IMR-90 (cell line): ENCODE results near the gene ZNF738. TPM values are rescaled to one million over a fixed set of nuclear protein-coding genes. Genes with fewer than 3 reads are reported as not detected.

Experiments used
- ATAC-seq: fragments of 200-7000 bp; cut with Tn5 transposase; 2 replicates; pipeline ENCODE4 v1.9.1; 2020; ENCODE audit warnings: low read depth, mild to moderate bottlenecking, moderate library complexity
- BruUV-seq: library from RNA; stranded (reverse); fragments of 400-500 nt; replicated peaks from 2 replicates; lab custom pipeline; 2021; lab: Mats Ljungman, UMichigan
- CTCF ChIA-PET: fragments of 300-600 bp; formaldehyde crosslinking; extraction: SDS; loops from one replicate; lab custom pipeline; 2021; ENCODE audit warnings: antibody characterized with exemption; lab: Yijun Ruan, JAX
- POLR2A ChIA-PET: fragments of 300-600 bp; sonication (Branson Sonifier 250); formaldehyde crosslinking; loops from one replicate; lab custom pipeline; 2022; ENCODE audit warnings: antibody characterized with exemption; ENCODE audit not compliant: unreplicated experiment; lab: Charles Lee
- DNase-seq: peaks from one replicate; pipeline ENCODE4 v3.0.0; 2013
- H2AFZ ChIP-seq: replicated peaks from 2 replicates; pipeline ENCODE3; 2013; ENCODE audit warnings: low read length, mild to moderate bottlenecking; ENCODE audit not compliant: poor library complexity
- H2AK5ac ChIP-seq: 2 replicates; pipeline ENCODE4 v1.6.1; 2013; ENCODE audit warnings: low read depth, low read length, inconsistent platforms
- H2AK9ac ChIP-seq: replicated peaks from 2 replicates; pipeline ENCODE3; 2013; ENCODE audit warnings: mild to moderate bottlenecking, low read depth, low read length, moderate library complexity; ENCODE audit not compliant: poor library complexity
- H2BK120ac ChIP-seq: 2 replicates; pipeline ENCODE4 v1.6.1; 2013; ENCODE audit warnings: low read depth, low read length, inconsistent platforms
- H2BK15ac ChIP-seq: 3 replicates; pipeline ENCODE4 v1.6.1; 2013; ENCODE audit warnings: low read depth, low read length, inconsistent platforms
- H2BK20ac ChIP-seq: 2 replicates; pipeline ENCODE4 v1.6.1; 2013; ENCODE audit warnings: low read depth, mild to moderate bottlenecking, inconsistent platforms, low read length, moderate library complexity
- H2BK5ac ChIP-seq: 2 replicates; pipeline ENCODE4 v1.6.1; 2013; ENCODE audit warnings: mild to moderate bottlenecking, low read depth, low read length, inconsistent platforms; ENCODE audit not compliant: poor library complexity, severe bottlenecking
- H3K14ac ChIP-seq: replicated peaks from 2 replicates; pipeline ENCODE4 v1.6.1; 2013; ENCODE audit warnings: low read depth, low read length, inconsistent platforms
- H3K18ac ChIP-seq: 2 replicates; pipeline ENCODE4 v1.6.1; 2013; ENCODE audit warnings: low read depth, low read length, control low read depth
- H3K23ac ChIP-seq: 2 replicates; pipeline ENCODE4 v1.6.1; 2013; ENCODE audit warnings: low read depth, low read length, inconsistent platforms
- H3K27ac ChIP-seq: 2 replicates; pipeline ENCODE4 v1.5.1; 2013; ENCODE audit warnings: mild to moderate bottlenecking, control low read depth, low read length; ENCODE audit not compliant: insufficient read depth
- H3K27me3 ChIP-seq: 2 replicates; pipeline ENCODE4 v1.6.1; 2013; ENCODE audit warnings: low read length; ENCODE audit not compliant: control insufficient read depth, insufficient read depth
- H3K36me3 ChIP-seq: 2 replicates; pipeline ENCODE4 v1.6.1; 2013; ENCODE audit warnings: low read length, mixed read lengths; ENCODE audit not compliant: control insufficient read depth, insufficient read depth
- H3K4ac ChIP-seq: 2 replicates; pipeline ENCODE4 v1.6.1; 2013; ENCODE audit warnings: low read depth, low read length, inconsistent platforms
- H3K4me1 ChIP-seq: 2 replicates; pipeline ENCODE4 v1.6.1; 2013; ENCODE audit warnings: low read length, mixed read lengths; ENCODE audit not compliant: control insufficient read depth, insufficient read depth
- H3K4me2 ChIP-seq: 2 replicates; pipeline ENCODE4 v1.6.1; 2013; ENCODE audit warnings: low read depth, mild to moderate bottlenecking, control low read depth, low read length, moderate library complexity
- H3K4me3 ChIP-seq: 2 replicates; pipeline ENCODE4 v1.5.1; 2013; ENCODE audit warnings: low read depth, mild to moderate bottlenecking, control low read depth, low read length, moderate library complexity; ENCODE audit not compliant: insufficient read depth
- H3K56ac ChIP-seq: 2 replicates; pipeline ENCODE4 v1.6.1; 2013; ENCODE audit warnings: low read length, inconsistent platforms; ENCODE audit not compliant: insufficient read depth; ENCODE audit errors: extremely low read depth
- H3K79me1 ChIP-seq, 2 experiments: 2 replicates each; pipeline ENCODE4 v1.6.1; 2013; ENCODE audit warnings: low read length in 2 of 2, inconsistent platforms in 1 of 2, low read depth in 1 of 2
- H3K9ac ChIP-seq: 2 replicates; pipeline ENCODE4 v1.6.1; 2013; ENCODE audit warnings: low read depth, low read length, control low read depth
- H3K9me1 ChIP-seq: 2 replicates; pipeline ENCODE4 v1.6.1; 2013; ENCODE audit warnings: low read length, inconsistent platforms; ENCODE audit not compliant: insufficient read depth
- H3K9me3 ChIP-seq: 2 replicates; pipeline ENCODE4 v1.6.1; 2013; ENCODE audit warnings: low read length; ENCODE audit not compliant: control insufficient read depth, insufficient read depth
- H4K20me1 ChIP-seq: 2 replicates; pipeline ENCODE4 v1.6.1; 2013; ENCODE audit warnings: low read length, inconsistent platforms; ENCODE audit not compliant: insufficient read depth
- H4K5ac ChIP-seq: 2 replicates; pipeline ENCODE4 v1.6.1; 2013; ENCODE audit warnings: mild to moderate bottlenecking, low read depth, low read length, control low read depth
- H4K8ac ChIP-seq, 2 experiments: 2 replicates each; pipeline ENCODE4 v1.6.1; 2013; ENCODE audit warnings: low read depth in 2 of 2, low read length in 2 of 2, control low read depth in 1 of 2, inconsistent platforms in 1 of 2
- H4K91ac ChIP-seq: 2 replicates; pipeline ENCODE4 v1.6.1; 2013; ENCODE audit warnings: low read depth, low read length, inconsistent platforms; ENCODE audit not compliant: insufficient read depth
- POLR2A ChIP-seq: IDR thresholded peaks from 2 replicates; pipeline ENCODE4 v1.6.1; 2012; ENCODE audit warnings: mild to moderate bottlenecking, low read depth, low read length
- WGBS, 2 experiments: methylation state at CpG; one replicate each; pipeline versions ENCODE4 v1.1.5 to v1.1.7; 2013; ENCODE audit warnings: missing lambda C conversion rate in 2 of 2; ENCODE audit not compliant: insufficient read length in 1 of 2; ENCODE audit errors: extremely low coverage in 2 of 2; 5-methylcytosine and 5-hydroxymethylcytosine counted together
- dilution Hi-C: fragments of 300-500 bp; cut with HindIII; formaldehyde crosslinking; loops from one replicate; pipeline ENCODE4 v1.14.3; 2018; ENCODE audit warnings: low sequenced_read_pairs; ENCODE audit not compliant: unreplicated experiment
- in situ Hi-C: fragments of 300-500 bp; cut with MboI; formaldehyde crosslinking; loops from 3 replicates; pipeline ENCODE4 v1.14.3; 2019; ENCODE audit warnings: low sequenced_read_pairs, inconsistent platforms, mixed read lengths
- intact Hi-C: fragments of 100-400 bp; cut with micrococcal nuclease; formaldehyde crosslinking; loops from 2 replicates; pipeline ENCODE4 v1.10.0; 2022
- polyA plus RNA-seq, 3 experiments: library from polyadenylated mRNA; depleted of rRNA; stranded (reverse); fragments of >200 nt; gene quantifications; 2 replicates each; pipeline ENCODE4 v1.2.3, GENCODE V29; 2012; ENCODE audit warnings: low replicate concordance in 1 of 3
- total RNA-seq: library from RNA; depleted of rRNA; stranded (reverse); fragments of >200 nt; gene quantifications from 2 replicates; pipeline ENCODE4 v1.2.3, GENCODE V29; 2012
- TF ChIP-seq, protein P1 (sequence below): fragments of 150-350 bp; IDR thresholded peaks from 2 replicates; pipeline ENCODE4 v1.6.1; 2016; ENCODE audit warnings: low read depth, mild to moderate bottlenecking, low read length, moderate library complexity, borderline replicate concordance

ZNF738 gene
- total and polyA plus RNA-seq, 2 of the 4 experiments (the other 2 are of a cell fraction): 2.7 to 7.3 TPM

DNA sequence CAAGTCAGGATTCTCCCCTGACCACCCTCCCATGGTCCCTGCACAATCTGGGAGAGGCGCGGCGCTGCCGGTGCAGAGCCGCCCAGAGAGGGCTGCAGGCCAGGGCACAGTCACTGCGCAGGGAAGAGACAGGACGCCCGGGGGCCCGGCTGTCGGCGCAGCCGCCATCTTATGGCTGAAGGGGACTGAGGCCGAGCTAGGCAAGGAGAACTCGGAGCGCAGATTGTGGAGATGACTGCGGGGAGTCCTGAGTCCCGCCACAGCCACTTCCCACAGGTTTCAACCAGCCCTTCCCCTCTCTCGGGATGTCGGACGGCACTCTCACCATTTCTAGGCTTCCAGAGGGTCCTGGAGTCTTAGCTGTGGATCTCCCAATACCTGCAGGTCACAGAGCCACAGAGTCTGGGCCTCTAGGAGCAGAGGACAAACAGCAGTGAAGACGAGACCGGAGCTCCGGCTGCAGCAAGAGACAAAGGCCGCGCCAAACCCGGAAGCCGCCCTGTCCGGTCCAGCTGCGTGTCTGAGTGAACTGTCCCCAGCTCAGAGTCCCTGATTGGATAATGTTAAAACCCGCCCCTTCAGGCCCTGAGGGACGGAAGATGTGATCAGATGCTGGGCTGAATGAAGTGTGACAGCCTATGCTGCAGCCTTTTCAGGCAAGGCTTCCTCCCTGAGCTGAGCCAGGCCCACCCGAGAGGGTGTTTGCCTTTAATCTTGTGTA lies 29.8 kb upstream of the ZNF738 start, which contains the start of gene ZNF708:
ZNF708 (minus strand) TSS at position 526 of the 721 bp plus-strand sequence; CDS start at position 328, 198 bp downstream.
- DNase-seq (peak; percentile 90), ATAC-seq (peak; percentile 100)
- H3K9ac ChIP-seq: peak within 1 kb of the TSS; percentile 98
- intact Hi-C loops (loop anchor here (1.0 kb wide), 1 partner anchor 29 kb away; the partner anchor contains the start of gene ZNF738), dilution Hi-C loops (no loop called here), in situ Hi-C loops (no loop called here)
- H3K4ac ChIP-seq: peak within 1 kb of the TSS; percentile 90
- H3K14ac ChIP-seq: peak within 1 kb of the TSS; percentile 98
- peak within 1 kb of the TSS; percentile 73; the same call in 1 of the 2 replicates for H3K18ac ChIP-seq
- H2BK120ac ChIP-seq: peak within 1 kb of the TSS; percentile 50
- peak within 1 kb of the TSS; percentile 82 for H2BK5ac ChIP-seq
- H2BK20ac ChIP-seq: no peak within 1 kb of the TSS
- H2AFZ ChIP-seq: peak within 1 kb of the TSS; percentile 95
- H3K4me1 ChIP-seq: peaks cover 2% of the 10 kb centered on the region; the same call in 1 of the 2 replicates
- no peak within 1 kb of the TSS for H2BK15ac ChIP-seq
- H2AK9ac ChIP-seq: peak within 1 kb of the TSS; percentile 90
- WGBS, 2 experiments: 0% methylated on average over 18 of the region's 32 CpGs; no CpG with 5 or more reads in 1 of the 2 experiments
- H3K9me3 ChIP-seq: no peaks in the 10 kb centered on the region
- H3K9me1 ChIP-seq: no peaks in the 10 kb centered on the region
- H3K36me3 ChIP-seq: peaks cover 6% of the 10 kb centered on the region
- H3K79me1 ChIP-seq: peaks cover 0 to 9% of the 10 kb centered on the region in 2 experiments; a peak in 3 of 4 replicates
- TF ChIP-seq POLR2A: peak; percentile 88
- TF ChIP-seq, protein P1, sequence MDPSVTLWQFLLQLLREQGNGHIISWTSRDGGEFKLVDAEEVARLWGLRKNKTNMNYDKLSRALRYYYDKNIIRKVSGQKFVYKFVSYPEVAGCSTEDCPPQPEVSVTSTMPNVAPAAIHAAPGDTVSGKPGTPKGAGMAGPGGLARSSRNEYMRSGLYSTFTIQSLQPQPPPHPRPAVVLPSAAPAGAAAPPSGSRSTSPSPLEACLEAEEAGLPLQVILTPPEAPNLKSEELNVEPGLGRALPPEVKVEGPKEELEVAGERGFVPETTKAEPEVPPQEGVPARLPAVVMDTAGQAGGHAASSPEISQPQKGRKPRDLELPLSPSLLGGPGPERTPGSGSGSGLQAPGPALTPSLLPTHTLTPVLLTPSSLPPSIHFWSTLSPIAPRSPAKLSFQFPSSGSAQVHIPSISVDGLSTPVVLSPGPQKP: no peak
- H3K27ac ChIP-seq: peak within 1 kb of the TSS; percentile 94
- ChIA-PET POLR2A (interaction anchor here (0.9 kb wide), 2 partner anchors 9 to 28 kb away, joined by 3 to 4 read pairs; no protein-coding TSS in a partner anchor), CTCF (interaction anchor here (1.0 kb wide), 1 partner anchor 30 kb away, joined by 3 read pairs; no protein-coding TSS in a partner anchor)
- peak within 1 kb of the TSS; percentile 94 for H4K5ac ChIP-seq
- BruUV-seq: no TSS peak
- peak within 1 kb of the TSS; percentile 90 for H3K23ac ChIP-seq
- H3K4me2 ChIP-seq: peak within 1 kb of the TSS; percentile 95
- H2AK5ac ChIP-seq: 0 out of 2 replicates have a peak within 1 kb of the TSS, but pooled peaks have one; percentile 30
- H4K8ac ChIP-seq: peak within 1 kb of the TSS; percentile 85
- H3K4me3 ChIP-seq: peak within 1 kb of the TSS; percentile 86
- H4K91ac ChIP-seq: peak within 1 kb of the TSS; percentile 86
- H3K56ac ChIP-seq: peak within 1 kb of the TSS; percentile 93
- no peaks in the 10 kb centered on the region for H3K27me3 ChIP-seq
- no peaks in the 10 kb centered on the region for H4K20me1 ChIP-seq
